Motor neuron (in vitro differentiated cells): ENCODE data around the gene RPS14. TPM values are rescaled to one million over a fixed set of nuclear protein-coding genes. Genes with fewer than 3 reads are reported as not detected.
A peak's percentile ranks its signal among the peaks of the same experiment; 100 is the strongest.
"Not testable (repeated sequence)": the region's sequence is repeated elsewhere in the genome, so short reads cannot be mapped to it uniquely, and the experiment has no call there.

Experiments
- ATAC-seq, 8 experiments: fragments of 200-7000 bp; cut with Tn5 transposase; replicated peaks in 6 of 8; 2 replicates each; pipeline ENCODE4 v1.8.0; 2021; ENCODE audit warnings: mild to moderate bottlenecking in 8 of 8, moderate library complexity in 8 of 8
- H3K27ac ChIP-seq, 2 donors: fragments of 250-450 bp; sonication (Bioruptor Pico); 2 replicates each; pipeline ENCODE4 v1.9.0; 2021; ENCODE audit warnings: antibody characterized with exemption in 2 of 2, mild to moderate bottlenecking in 2 of 2, moderate library complexity in 1 of 2
- H3K4me1 ChIP-seq, 2 donors: fragments of 250-450 bp; sonication (Bioruptor Pico); replicated peaks in 1 of 2; 2 replicates each; pipeline ENCODE4 v1.6.1; 2021; ENCODE audit warnings: antibody characterized with exemption in 2 of 2, mild to moderate bottlenecking in 2 of 2, moderate library complexity in 1 of 2
- H3K4me3 ChIP-seq, 5 donors: fragments of 250-450 bp; sonication (Bioruptor Pico); 2 replicates each; pipeline ENCODE4 v1.9.0; 2021; ENCODE audit warnings: antibody characterized with exemption in 5 of 5, mild to moderate bottlenecking in 5 of 5, moderate library complexity in 4 of 5
- WGBS, 10 experiments: fragments of 450-650 bp; shearing (Covaris generic); methylation state at CpG; one replicate each; pipeline ENCODE4 v1.0.0; 2022; 5-methylcytosine and 5-hydroxymethylcytosine counted together
- in situ Hi-C, 9 experiments: fragments of 400-800 bp; cut with MboI; loops; one replicate each; pipeline ENCODE4 v1.15.0; 2021; ENCODE audit warnings: low sequenced_read_pairs in 9 of 9, low pct_unique_long_range_greater_than_20kb in 2 of 9; ENCODE audit not compliant: unreplicated experiment in 9 of 9
- total RNA-seq, 8 experiments: library from RNA; unstranded; fragments of 300-600 nt; gene quantifications; 2 replicates each; pipeline versions ENCODE4 v1.2.3 to v1.2.4, GENCODE V29; 2022

Gene RPS14
- total RNA-seq, 8 experiments from 2014 or later: 1,897 to 6,053 (median 4,324) TPM

GRCh38 chr5:150488519-150489359 is 39.2 kb upstream of the RPS14 start:
- 13 to 90% (median 80%) methylated on average over 1 to 10 of the region's 11 CpGs for whole genome bisulfite sequencing, 10 experiments
- peaks cover 4 to 26% of the 10 kb centered on the region in 2 donors for H3K4me1 ChIP-seq
- no peak overlapping the region for H3K27ac ChIP-seq
- no peak overlapping the region for H3K4me3 ChIP-seq
- ATAC-seq: peak in 2 of 8 experiments; percentile 1 to 6
- in situ Hi-C loops: no loop called here

GRCh38 chr5:150487199-150488061 is 37.9 kb upstream of the RPS14 start:
- 28 to 82% (median 51%) methylated on average over 2 to 10 of the region's 10 CpGs; no CpG with 5 or more reads in 2 of the 10 experiments for WGBS, 10 experiments
- Histone ChIP-seq H3K4me1 (peaks cover 4 to 24% of the 10 kb centered on the region in 2 donors), H3K4me3 (peak overlapping the region; percentile 72 to 99 (median 75)), H3K27ac (peak overlapping the region in 1 of 2 donors; percentile 6)
- in situ Hi-C loops: no loop called here
- ATAC-seq: peak in 2 of 8 experiments; percentile 27 to 56

GRCh38 chr5:150486402-150487198 is 37.1 kb upstream of the RPS14 start:
- Histone ChIP-seq H3K4me3 (peak overlapping the region; percentile 72 to 99 (median 75)), H3K4me1 (peaks cover 4 to 22% of the 10 kb centered on the region in 2 donors), H3K27ac (peak overlapping the region; percentile 78 to 88)
- ATAC-seq: peak; percentile 13 to 68 (median 64)
- WGBS, 10 experiments: 0 to 40% methylated on average over 1 to 3 of the region's 60 CpGs; no CpG with 5 or more reads in 8 of the 10 experiments
- in situ Hi-C loops: no loop called here

- peaks cover 4 to 22% of the 10 kb centered on the region in 2 donors for H3K4me1 ChIP-seq
- H3K4me3 ChIP-seq: peak overlapping the region; percentile 72 to 99 (median 75)
- WGBS, 10 experiments: no CpG with 5 or more reads among the region's 90 CpGs
- H3K27ac ChIP-seq: peak overlapping the region; percentile 78 to 88
- ATAC-seq: peak; percentile 44 to 68 (median 58)
- in situ Hi-C loops: no loop called here
Measured at GRCh38 chr5:150485693-150486401, 36.3 kb upstream of the RPS14 start.

GRCh38 chr5:150484964-150485692 is 35.6 kb upstream of the RPS14 start:
- in situ Hi-C loops: no loop called here
- 33 to 86% (median 60%) methylated on average over 1 to 5 of the region's 28 CpGs; no CpG with 5 or more reads in 3 of the 10 experiments for WGBS, 10 experiments
- peak in 7 of 8 experiments; percentile 1 to 22 (median 17) for ATAC-seq
- Histone ChIP-seq H3K4me3 (peak overlapping the region; percentile 72 to 99 (median 75)), H3K27ac (peak overlapping the region; percentile 78 to 88), H3K4me1 (peaks cover 4 to 22% of the 10 kb centered on the region in 2 donors)

GRCh38 chr5:150481972-150482406 is 32.5 kb upstream of the RPS14 start:
- ATAC-seq: no peak
- H3K4me1 ChIP-seq: peaks cover 0 to 4% of the 10 kb centered on the region in 2 donors
- H3K27ac ChIP-seq: no peak overlapping the region
- in situ Hi-C loops: no loop called here
- 40 to 100% (median 85%) methylated on average over 1 to 6 of the region's 6 CpGs; no CpG with 5 or more reads in 2 of the 10 experiments for WGBS, 10 experiments
- no peak overlapping the region for H3K4me3 ChIP-seq

- Histone ChIP-seq H3K27ac (no peak overlapping the region), H3K4me3 (no peak overlapping the region), H3K4me1 (peaks cover 0 to 4% of the 10 kb centered on the region in 2 donors)
- in situ Hi-C loops: no loop called here
- 100% methylated on average over 1 to 3 of the region's 6 CpGs; no CpG with 5 or more reads in 8 of the 10 experiments for WGBS, 10 experiments
- no peak for ATAC-seq
Measured at GRCh38 chr5:150481708-150481965, 32.1 kb upstream of the RPS14 start.

GRCh38 chr5:150479416-150479815 is 29.9 kb upstream of the RPS14 start:
- H3K4me3 ChIP-seq: no peak overlapping the region
- in situ Hi-C loops: no loop called here
- ATAC-seq: no peak
- H3K27ac ChIP-seq: no peak overlapping the region
- no peaks in the 10 kb centered on the region for H3K4me1 ChIP-seq
- 14 to 83% (median 64%) methylated on average over 1 to 2 of the region's 2 CpGs; no CpG with 5 or more reads in 4 of the 10 experiments for WGBS, 10 experiments

GRCh38 chr5:150476568-150476967 is 27.0 kb upstream of the RPS14 start:
- ATAC-seq, H3K27ac ChIP-seq, in situ Hi-C loops, H3K4me3 ChIP-seq, H3K4me1 ChIP-seq: not testable (repeated sequence)
- WGBS, 10 experiments: 48 to 100% (median 100%) methylated on average over 3 to 6 of the region's 6 CpGs; no CpG with 5 or more reads in 7 of the 10 experiments

GRCh38 chr5:150473673-150474358 is 24.3 kb upstream of the RPS14 start:
- Histone ChIP-seq H3K4me1 (no peaks in the 10 kb centered on the region), H3K27ac (no peak overlapping the region), H3K4me3 (no peak overlapping the region)
- ATAC-seq: peak in 1 of 8 experiments; percentile 49
- 60 to 100% (median 86%) methylated on average over 1 to 6 of the region's 12 CpGs; no CpG with 5 or more reads in 2 of the 10 experiments for WGBS, 10 experiments
- in situ Hi-C loops: loop anchor here in 3 of 9 experiments (25.0 kb wide), 3 partner anchors 88 to 688 kb away; partner anchors contain the start of genes MYOZ3 (in 2 of the 3) and ANXA6 (in 1 of the 3)
